ENCODE measurements around the gene SLC10A7. TPM values are rescaled to one million over a fixed set of nuclear protein-coding genes. Genes with fewer than 3 reads are reported as not detected.

SLC10A7 gene
- total and polyA plus RNA-seq, 2 experiments from 2014 or later: 0.81 to 4.3 TPM

DNA sequence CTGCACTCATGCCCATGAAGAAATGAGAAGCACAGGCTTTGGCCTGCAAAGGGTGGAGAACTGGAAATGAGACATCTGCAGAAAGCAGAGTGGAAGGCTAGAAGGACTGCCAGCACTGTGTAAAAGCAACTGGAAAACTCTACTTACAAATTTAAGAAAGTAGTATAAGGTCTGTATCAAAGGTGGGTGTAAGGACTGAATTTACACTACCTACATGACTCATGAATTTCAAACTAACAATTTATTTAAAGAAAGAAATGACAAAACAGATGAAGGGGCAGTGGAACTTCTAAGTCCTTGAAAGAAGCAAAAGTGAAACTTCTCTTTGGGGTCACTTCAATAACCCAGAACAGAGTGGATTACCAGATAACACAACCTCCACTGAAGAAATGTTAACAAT is 71.2 kb downstream of the SLC10A7 start:
- H3K9me2 ChIP-seq (ENCODE audit: insufficient read depth): peaks cover 5% of the 10 kb centered on the region; the same call in 1 of the 2 replicates
- no peaks in the 10 kb centered on the region; the same call in 2 of the 3 replicates for H3K36me3 Mint-ChIP-seq (ENCODE audit: low read depth)
- H3K9me3 Mint-ChIP-seq: no peaks in the 10 kb centered on the region; the same call in 2 of the 3 replicates
- DNase-seq (ENCODE audit: low spot score) (no peak), ATAC-seq (no peak)
- no peak overlapping the region for H3K27ac ChIP-seq (ENCODE audit: low read depth)
- no peak overlapping the region for H3K4me2 ChIP-seq
- no peaks in the 10 kb centered on the region for H3F3A ChIP-seq (replicated peaks; ENCODE audit: low read depth)
- H3K4me3 ChIP-seq: no peak overlapping the region
- H4K20me1 ChIP-seq (replicated peaks; ENCODE audit: insufficient read depth): no peaks in the 10 kb centered on the region
- no peaks in the 10 kb centered on the region for H3K27me3 ChIP-seq (ENCODE audit: insufficient read depth)
- H3K79me2 ChIP-seq (replicated peaks; ENCODE audit: insufficient read depth): no peaks in the 10 kb centered on the region
- no peak overlapping the region; the same call in 1 of the 2 replicates for H3K27ac Mint-ChIP-seq
- peaks cover 3% of the 10 kb centered on the region; the same call in 1 of the 2 replicates for H3K4me1 ChIP-seq (ENCODE audit: insufficient read depth)
- no peak overlapping the region for H2AFZ ChIP-seq
- no peaks in the 10 kb centered on the region for H3K36me3 ChIP-seq (ENCODE audit: insufficient read depth)
- H3K27me3 Mint-ChIP-seq (ENCODE audit: insufficient read depth, low read depth, poor library complexity): peaks cover 3% of the 10 kb centered on the region
- H3K4me3 Mint-ChIP-seq: no peak overlapping the region
- TF ChIP-seq EZH2 (IDR thresholded peaks at IDR 0.05; ENCODE audit: low read depth, unreplicated experiment): no peak
- TF ChIP-seq, protein P1, sequence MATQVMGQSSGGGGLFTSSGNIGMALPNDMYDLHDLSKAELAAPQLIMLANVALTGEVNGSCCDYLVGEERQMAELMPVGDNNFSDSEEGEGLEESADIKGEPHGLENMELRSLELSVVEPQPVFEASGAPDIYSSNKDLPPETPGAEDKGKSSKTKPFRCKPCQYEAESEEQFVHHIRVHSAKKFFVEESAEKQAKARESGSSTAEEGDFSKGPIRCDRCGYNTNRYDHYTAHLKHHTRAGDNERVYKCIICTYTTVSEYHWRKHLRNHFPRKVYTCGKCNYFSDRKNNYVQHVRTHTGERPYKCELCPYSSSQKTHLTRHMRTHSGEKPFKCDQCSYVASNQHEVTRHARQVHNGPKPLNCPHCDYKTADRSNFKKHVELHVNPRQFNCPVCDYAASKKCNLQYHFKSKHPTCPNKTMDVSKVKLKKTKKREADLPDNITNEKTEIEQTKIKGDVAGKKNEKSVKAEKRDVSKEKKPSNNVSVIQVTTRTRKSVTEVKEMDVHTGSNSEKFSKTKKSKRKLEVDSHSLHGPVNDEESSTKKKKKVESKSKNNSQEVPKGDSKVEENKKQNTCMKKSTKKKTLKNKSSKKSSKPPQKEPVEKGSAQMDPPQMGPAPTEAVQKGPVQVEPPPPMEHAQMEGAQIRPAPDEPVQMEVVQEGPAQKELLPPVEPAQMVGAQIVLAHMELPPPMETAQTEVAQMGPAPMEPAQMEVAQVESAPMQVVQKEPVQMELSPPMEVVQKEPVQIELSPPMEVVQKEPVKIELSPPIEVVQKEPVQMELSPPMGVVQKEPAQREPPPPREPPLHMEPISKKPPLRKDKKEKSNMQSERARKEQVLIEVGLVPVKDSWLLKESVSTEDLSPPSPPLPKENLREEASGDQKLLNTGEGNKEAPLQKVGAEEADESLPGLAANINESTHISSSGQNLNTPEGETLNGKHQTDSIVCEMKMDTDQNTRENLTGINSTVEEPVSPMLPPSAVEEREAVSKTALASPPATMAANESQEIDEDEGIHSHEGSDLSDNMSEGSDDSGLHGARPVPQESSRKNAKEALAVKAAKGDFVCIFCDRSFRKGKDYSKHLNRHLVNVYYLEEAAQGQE (IDR thresholded peaks at IDR 0.05; ENCODE audit: unreplicated experiment): no peak
- no peak for TF ChIP-seq EZH2phosphoT487 (IDR thresholded peaks at IDR 0.05; ENCODE audit: unreplicated experiment)
- TF ChIP-seq NANOG (IDR thresholded peaks at IDR 0.05; ENCODE audit: borderline replicate concordance): no peak
- no peak for TF ChIP-seq ZNF331 (CRISPR knock-in tag; IDR thresholded peaks at IDR 0.05; ENCODE audit: low read depth)
- TF ChIP-seq, protein P2, sequence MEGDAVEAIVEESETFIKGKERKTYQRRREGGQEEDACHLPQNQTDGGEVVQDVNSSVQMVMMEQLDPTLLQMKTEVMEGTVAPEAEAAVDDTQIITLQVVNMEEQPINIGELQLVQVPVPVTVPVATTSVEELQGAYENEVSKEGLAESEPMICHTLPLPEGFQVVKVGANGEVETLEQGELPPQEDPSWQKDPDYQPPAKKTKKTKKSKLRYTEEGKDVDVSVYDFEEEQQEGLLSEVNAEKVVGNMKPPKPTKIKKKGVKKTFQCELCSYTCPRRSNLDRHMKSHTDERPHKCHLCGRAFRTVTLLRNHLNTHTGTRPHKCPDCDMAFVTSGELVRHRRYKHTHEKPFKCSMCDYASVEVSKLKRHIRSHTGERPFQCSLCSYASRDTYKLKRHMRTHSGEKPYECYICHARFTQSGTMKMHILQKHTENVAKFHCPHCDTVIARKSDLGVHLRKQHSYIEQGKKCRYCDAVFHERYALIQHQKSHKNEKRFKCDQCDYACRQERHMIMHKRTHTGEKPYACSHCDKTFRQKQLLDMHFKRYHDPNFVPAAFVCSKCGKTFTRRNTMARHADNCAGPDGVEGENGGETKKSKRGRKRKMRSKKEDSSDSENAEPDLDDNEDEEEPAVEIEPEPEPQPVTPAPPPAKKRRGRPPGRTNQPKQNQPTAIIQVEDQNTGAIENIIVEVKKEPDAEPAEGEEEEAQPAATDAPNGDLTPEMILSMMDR (conservative IDR thresholded peaks at IDR 0.05; ENCODE audit: low read depth in 2 of 2): no peak
- no peak for TF ChIP-seq STAT1 (IDR thresholded peaks at IDR 0.05; ENCODE audit: unreplicated experiment)
- no peak for TF ChIP-seq JUNB (IDR thresholded peaks at IDR 0.05; ENCODE audit: unreplicated experiment)
- TF ChIP-seq, protein P3, sequence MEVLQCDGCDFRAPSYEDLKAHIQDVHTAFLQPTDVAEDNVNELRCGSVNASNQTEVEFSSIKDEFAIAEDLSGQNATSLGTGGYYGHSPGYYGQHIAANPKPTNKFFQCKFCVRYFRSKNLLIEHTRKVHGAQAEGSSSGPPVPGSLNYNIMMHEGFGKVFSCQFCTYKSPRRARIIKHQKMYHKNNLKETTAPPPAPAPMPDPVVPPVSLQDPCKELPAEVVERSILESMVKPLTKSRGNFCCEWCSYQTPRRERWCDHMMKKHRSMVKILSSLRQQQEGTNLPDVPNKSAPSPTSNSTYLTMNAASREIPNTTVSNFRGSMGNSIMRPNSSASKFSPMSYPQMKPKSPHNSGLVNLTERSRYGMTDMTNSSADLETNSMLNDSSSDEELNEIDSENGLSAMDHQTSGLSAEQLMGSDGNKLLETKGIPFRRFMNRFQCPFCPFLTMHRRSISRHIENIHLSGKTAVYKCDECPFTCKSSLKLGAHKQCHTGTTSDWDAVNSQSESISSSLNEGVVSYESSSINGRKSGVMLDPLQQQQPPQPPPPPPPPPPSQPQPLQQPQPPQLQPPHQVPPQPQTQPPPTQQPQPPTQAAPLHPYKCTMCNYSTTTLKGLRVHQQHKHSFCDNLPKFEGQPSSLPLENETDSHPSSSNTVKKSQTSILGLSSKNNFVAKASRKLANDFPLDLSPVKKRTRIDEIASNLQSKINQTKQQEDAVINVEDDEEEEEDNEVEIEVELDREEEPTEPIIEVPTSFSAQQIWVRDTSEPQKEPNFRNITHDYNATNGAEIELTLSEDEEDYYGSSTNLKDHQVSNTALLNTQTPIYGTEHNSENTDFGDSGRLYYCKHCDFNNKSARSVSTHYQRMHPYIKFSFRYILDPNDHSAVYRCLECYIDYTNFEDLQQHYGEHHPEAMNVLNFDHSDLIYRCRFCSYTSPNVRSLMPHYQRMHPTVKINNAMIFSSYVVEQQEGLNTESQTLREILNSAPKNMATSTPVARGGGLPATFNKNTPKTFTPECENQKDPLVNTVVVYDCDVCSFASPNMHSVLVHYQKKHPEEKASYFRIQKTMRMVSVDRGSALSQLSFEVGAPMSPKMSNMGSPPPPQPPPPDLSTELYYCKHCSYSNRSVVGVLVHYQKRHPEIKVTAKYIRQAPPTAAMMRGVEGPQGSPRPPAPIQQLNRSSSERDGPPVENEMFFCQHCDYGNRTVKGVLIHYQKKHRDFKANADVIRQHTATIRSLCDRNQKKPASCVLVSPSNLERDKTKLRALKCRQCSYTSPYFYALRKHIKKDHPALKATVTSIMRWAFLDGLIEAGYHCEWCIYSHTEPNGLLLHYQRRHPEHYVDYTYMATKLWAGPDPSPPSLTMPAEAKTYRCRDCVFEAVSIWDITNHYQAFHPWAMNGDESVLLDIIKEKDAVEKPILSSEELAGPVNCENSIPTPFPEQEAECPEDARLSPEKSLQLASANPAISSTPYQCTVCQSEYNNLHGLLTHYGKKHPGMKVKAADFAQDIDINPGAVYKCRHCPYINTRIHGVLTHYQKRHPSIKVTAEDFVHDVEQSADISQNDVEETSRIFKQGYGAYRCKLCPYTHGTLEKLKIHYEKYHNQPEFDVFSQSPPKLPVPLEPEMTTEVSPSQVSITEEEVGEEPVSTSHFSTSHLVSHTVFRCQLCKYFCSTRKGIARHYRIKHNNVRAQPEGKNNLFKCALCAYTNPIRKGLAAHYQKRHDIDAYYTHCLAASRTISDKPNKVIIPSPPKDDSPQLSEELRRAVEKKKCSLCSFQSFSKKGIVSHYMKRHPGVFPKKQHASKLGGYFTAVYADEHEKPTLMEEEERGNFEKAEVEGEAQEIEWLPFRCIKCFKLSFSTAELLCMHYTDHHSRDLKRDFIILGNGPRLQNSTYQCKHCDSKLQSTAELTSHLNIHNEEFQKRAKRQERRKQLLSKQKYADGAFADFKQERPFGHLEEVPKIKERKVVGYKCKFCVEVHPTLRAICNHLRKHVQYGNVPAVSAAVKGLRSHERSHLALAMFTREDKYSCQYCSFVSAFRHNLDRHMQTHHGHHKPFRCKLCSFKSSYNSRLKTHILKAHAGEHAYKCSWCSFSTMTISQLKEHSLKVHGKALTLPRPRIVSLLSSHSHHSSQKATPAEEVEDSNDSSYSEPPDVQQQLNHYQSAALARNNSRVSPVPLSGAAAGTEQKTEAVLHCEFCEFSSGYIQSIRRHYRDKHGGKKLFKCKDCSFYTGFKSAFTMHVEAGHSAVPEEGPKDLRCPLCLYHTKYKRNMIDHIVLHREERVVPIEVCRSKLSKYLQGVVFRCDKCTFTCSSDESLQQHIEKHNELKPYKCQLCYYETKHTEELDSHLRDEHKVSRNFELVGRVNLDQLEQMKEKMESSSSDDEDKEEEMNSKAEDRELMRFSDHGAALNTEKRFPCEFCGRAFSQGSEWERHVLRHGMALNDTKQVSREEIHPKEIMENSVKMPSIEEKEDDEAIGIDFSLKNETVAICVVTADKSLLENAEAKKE (CRISPR knock-in tag; IDR thresholded peaks at IDR 0.05): no peak
- no peak for TF ChIP-seq CREB1 (CRISPR knock-in tag; IDR thresholded peaks at IDR 0.05; ENCODE audit: low read depth)
- TF ChIP-seq, protein P4, sequence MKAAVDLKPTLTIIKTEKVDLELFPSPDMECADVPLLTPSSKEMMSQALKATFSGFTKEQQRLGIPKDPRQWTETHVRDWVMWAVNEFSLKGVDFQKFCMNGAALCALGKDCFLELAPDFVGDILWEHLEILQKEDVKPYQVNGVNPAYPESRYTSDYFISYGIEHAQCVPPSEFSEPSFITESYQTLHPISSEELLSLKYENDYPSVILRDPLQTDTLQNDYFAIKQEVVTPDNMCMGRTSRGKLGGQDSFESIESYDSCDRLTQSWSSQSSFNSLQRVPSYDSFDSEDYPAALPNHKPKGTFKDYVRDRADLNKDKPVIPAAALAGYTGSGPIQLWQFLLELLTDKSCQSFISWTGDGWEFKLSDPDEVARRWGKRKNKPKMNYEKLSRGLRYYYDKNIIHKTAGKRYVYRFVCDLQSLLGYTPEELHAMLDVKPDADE (IDR thresholded peaks at IDR 0.05): no peak
- no peak for TF ChIP-seq ZNF114 (CRISPR knock-in tag; IDR thresholded peaks at IDR 0.05)
- no peak for TF ChIP-seq POLR2AphosphoS5 (IDR thresholded peaks at IDR 0.05; ENCODE audit: low read depth)
- peaks cover 5% of the 10 kb centered on the region; the same call in 2 of the 3 replicates for H3K4me1 Mint-ChIP-seq

Data from GM23338 (cell line).